GM12801 (cell line): Measurements from ENCODE around the gene MTHFD1.

Experiments used
- TF ChIP-seq, protein P1 (sequence below): IDR thresholded peaks from one replicate; pipeline ENCODE4 v1.5.1; 2011; ENCODE audit warnings: control low read depth; ENCODE audit not compliant: insufficient read length; ENCODE audit errors: extremely low read depth

Gene MTHFD1

DNA sequence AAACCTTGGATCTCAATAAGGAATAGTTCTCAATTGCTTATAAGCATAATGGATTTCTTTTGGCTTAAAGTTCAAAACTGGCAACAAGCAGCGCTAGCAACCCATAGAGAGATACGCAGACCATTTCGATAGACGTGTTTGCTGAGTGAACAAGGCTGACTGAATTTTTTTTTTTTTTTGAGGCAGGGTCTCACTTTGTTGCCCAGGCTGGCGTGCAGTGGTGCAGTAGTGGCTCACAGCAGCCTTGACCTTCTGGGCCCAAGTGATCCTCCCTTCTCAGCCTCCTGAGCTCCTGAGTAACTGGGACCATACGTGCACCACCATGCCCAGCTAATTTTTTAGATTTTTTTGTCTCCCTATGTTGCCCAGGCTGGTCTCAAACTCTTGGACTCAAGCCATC, 75.7 kb downstream of the MTHFD1 start:
- TF ChIP-seq, protein P1, sequence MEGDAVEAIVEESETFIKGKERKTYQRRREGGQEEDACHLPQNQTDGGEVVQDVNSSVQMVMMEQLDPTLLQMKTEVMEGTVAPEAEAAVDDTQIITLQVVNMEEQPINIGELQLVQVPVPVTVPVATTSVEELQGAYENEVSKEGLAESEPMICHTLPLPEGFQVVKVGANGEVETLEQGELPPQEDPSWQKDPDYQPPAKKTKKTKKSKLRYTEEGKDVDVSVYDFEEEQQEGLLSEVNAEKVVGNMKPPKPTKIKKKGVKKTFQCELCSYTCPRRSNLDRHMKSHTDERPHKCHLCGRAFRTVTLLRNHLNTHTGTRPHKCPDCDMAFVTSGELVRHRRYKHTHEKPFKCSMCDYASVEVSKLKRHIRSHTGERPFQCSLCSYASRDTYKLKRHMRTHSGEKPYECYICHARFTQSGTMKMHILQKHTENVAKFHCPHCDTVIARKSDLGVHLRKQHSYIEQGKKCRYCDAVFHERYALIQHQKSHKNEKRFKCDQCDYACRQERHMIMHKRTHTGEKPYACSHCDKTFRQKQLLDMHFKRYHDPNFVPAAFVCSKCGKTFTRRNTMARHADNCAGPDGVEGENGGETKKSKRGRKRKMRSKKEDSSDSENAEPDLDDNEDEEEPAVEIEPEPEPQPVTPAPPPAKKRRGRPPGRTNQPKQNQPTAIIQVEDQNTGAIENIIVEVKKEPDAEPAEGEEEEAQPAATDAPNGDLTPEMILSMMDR = no peak

DNA sequence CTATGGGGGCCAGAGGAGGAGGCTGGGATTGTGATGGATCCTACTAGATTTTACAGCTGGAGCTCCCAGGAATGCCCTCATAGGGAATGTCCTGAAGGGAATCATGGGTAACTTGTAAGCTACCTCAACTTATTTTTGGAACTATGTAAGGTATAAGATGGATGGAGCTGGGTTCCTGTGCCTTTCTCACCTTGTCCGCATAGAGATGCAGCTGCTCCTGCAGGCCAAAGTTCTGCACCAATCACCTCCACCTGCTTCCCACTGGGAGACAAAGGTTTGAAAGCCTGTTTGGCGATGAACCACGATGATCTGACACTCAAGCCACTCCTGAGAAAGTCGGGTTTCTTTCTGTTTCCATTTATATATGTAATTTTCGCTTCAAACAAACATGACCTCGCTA, 76.5 kb downstream of the MTHFD1 start:
- TF ChIP-seq, protein P1 = no peak

DNA sequence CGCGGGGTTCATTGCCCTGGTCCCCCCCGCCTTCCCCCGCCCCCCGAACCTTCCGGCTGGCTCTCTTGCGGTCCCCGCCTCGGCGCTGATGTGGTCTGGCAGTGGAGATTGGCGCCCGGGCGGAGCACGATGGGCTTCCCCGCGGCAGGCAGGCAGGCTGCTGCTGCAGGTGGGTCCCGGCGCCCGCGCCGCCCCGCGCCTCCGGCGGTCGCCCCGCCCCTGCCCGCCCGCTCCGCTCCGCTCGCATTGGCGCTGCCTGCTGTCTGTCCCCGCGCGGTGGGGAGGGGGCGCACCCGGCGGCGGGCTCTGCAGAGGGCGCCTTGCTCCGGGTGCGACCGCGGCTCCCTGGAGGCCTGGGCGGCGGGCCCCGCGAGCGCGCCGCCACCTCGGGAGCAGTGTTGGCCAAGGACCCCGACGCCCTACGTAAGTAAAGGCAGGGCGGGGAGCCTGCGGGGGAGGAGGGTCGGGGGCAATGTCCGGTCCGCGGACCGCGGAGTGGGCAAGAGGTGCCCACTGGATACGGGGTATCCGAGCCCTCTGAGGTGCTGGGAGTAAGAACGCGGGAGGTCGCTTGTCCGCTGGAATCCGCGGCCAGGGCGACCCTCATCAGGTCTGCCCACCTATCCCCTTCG, 77.2 kb downstream of the MTHFD1 start, which contains the start of gene AKAP5:
Gene AKAP5, plus strand, starts transcription at position 309 of the 632 bp plus-strand sequence. CDS start 2,896 bp downstream, outside the sequence.
- TF ChIP-seq, protein P1 = no peak

DNA sequence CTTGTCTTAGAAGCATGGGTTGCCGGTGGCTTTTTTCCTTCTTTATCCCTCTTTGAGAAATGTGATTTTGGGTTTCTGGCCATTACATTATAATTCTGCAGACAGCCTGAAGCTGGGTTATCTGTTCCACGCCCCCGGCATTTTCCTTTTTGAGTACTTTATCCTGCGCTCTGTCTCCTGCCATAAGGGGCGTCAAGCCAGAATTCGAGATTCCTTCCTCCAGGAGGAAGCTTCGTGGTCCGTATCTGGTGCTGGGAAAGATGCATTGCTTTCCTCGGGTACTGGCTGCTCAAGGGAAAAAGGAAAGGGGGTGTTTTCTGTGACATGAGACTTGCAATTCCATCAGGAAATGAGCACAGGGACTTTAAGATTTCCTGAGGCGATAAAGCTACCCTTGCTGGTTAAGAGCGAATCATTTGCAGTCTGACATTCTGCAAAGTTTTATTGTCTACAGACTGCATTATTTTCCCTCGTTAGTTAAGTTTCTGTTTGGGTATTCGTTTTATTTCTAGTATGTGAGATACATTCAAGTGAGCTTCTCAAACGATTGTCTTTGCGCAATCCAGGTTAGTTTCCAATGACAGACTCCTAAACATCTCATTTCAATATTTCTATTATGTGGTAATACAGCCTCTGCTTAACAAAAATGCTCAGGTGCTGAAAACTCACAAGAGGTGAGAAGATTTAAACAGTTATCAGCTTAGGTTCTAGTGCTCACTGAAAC, 77.8 kb downstream of the MTHFD1 start:
- TF ChIP-seq, protein P1 = no peak

DNA sequence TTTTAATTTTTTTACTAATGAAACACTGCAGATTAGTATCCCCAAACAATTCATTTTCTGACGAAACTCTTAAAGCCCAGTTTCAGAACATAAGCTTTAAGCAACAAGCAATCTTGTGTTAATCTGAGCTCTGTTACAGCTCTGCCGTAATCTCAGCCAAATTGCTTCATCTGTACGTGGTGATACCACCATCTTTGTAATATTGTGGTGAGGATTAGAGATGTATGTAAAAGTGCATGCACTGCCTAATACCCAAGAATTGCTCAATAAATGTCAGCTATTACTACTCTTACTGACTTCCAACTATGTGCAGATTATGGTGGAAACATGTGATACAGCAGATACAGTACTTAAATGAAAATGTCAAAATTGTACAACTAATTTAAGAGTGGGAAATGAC, 78.9 kb downstream of the MTHFD1 start:
- TF ChIP-seq, protein P1 = no peak

DNA sequence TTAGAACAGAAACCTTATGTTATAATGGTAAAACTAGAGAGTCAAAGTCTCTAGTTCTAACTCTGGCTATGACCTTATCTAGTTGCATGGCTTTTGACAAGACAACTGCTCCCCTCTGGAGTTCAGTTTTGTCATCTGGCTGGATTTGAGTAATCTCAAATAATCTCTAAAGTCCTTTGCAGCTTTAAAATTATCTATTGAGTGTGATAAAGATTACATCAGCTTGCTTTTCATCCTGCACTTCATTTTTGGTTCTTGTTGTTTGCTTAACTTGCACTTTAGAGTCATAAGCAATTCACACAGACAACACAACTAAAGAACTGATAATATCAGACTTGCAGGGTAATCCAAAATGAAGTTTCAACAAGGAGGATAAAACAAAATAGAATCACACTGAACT, 79.4 kb downstream of the MTHFD1 start:
- TF ChIP-seq, protein P1 = no peak

DNA sequence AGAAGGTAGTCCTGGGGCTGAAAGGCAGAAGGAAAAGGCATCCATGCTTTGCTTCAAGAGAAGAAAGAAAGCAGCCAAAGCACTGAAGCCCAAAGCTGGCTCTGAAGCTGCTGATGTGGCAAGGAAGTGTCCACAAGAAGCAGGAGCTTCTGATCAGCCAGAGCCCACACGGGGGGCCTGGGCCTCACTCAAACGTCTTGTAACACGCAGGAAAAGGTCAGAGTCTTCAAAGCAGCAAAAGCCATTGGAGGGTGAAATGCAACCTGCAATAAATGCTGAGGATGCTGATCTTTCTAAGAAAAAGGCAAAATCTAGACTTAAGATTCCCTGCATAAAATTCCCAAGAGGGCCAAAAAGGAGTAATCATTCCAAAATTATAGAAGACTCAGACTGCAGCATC, 80.3 kb downstream of the MTHFD1 start:
- TF ChIP-seq, protein P1 = no peak
